IMR-90 (cell line): ENCODE results near the gene DZIP1L. TPM values are rescaled to one million over a fixed set of nuclear protein-coding genes. Genes with fewer than 3 reads are reported as not detected.

Source experiments
- ATAC-seq: fragments of 200-7000 bp; cut with Tn5 transposase; 2 replicates; pipeline ENCODE4 v1.9.1; 2020; ENCODE audit warnings: low read depth, mild to moderate bottlenecking, moderate library complexity
- BruUV-seq: library from RNA; stranded (reverse); fragments of 400-500 nt; replicated peaks from 2 replicates; lab custom pipeline; 2021; lab: Mats Ljungman, UMichigan
- CTCF ChIA-PET: fragments of 300-600 bp; formaldehyde crosslinking; extraction: SDS; loops from one replicate; lab custom pipeline; 2021; ENCODE audit warnings: antibody characterized with exemption; lab: Yijun Ruan, JAX
- POLR2A ChIA-PET: fragments of 300-600 bp; sonication (Branson Sonifier 250); formaldehyde crosslinking; loops from one replicate; lab custom pipeline; 2022; ENCODE audit warnings: antibody characterized with exemption; ENCODE audit not compliant: unreplicated experiment; lab: Charles Lee
- DNase-seq: peaks from one replicate; pipeline ENCODE4 v3.0.0; 2013
- H2AFZ ChIP-seq: replicated peaks from 2 replicates; pipeline ENCODE3; 2013; ENCODE audit warnings: low read length, mild to moderate bottlenecking; ENCODE audit not compliant: poor library complexity
- H2AK5ac ChIP-seq: 2 replicates; pipeline ENCODE4 v1.6.1; 2013; ENCODE audit warnings: low read depth, low read length, inconsistent platforms
- H2AK9ac ChIP-seq: replicated peaks from 2 replicates; pipeline ENCODE3; 2013; ENCODE audit warnings: mild to moderate bottlenecking, low read depth, low read length, moderate library complexity; ENCODE audit not compliant: poor library complexity
- H2BK120ac ChIP-seq: 2 replicates; pipeline ENCODE4 v1.6.1; 2013; ENCODE audit warnings: low read depth, low read length, inconsistent platforms
- H2BK15ac ChIP-seq: 3 replicates; pipeline ENCODE4 v1.6.1; 2013; ENCODE audit warnings: low read depth, low read length, inconsistent platforms
- H2BK20ac ChIP-seq: 2 replicates; pipeline ENCODE4 v1.6.1; 2013; ENCODE audit warnings: low read depth, mild to moderate bottlenecking, inconsistent platforms, low read length, moderate library complexity
- H2BK5ac ChIP-seq: 2 replicates; pipeline ENCODE4 v1.6.1; 2013; ENCODE audit warnings: mild to moderate bottlenecking, low read depth, low read length, inconsistent platforms; ENCODE audit not compliant: poor library complexity, severe bottlenecking
- H3K14ac ChIP-seq: replicated peaks from 2 replicates; pipeline ENCODE4 v1.6.1; 2013; ENCODE audit warnings: low read depth, low read length, inconsistent platforms
- H3K18ac ChIP-seq: 2 replicates; pipeline ENCODE4 v1.6.1; 2013; ENCODE audit warnings: low read depth, low read length, control low read depth
- H3K23ac ChIP-seq: 2 replicates; pipeline ENCODE4 v1.6.1; 2013; ENCODE audit warnings: low read depth, low read length, inconsistent platforms
- H3K27ac ChIP-seq: 2 replicates; pipeline ENCODE4 v1.5.1; 2013; ENCODE audit warnings: mild to moderate bottlenecking, control low read depth, low read length; ENCODE audit not compliant: insufficient read depth
- H3K27me3 ChIP-seq: 2 replicates; pipeline ENCODE4 v1.6.1; 2013; ENCODE audit warnings: low read length; ENCODE audit not compliant: control insufficient read depth, insufficient read depth
- H3K36me3 ChIP-seq: 2 replicates; pipeline ENCODE4 v1.6.1; 2013; ENCODE audit warnings: low read length, mixed read lengths; ENCODE audit not compliant: control insufficient read depth, insufficient read depth
- H3K4ac ChIP-seq: 2 replicates; pipeline ENCODE4 v1.6.1; 2013; ENCODE audit warnings: low read depth, low read length, inconsistent platforms
- H3K4me1 ChIP-seq: 2 replicates; pipeline ENCODE4 v1.6.1; 2013; ENCODE audit warnings: low read length, mixed read lengths; ENCODE audit not compliant: control insufficient read depth, insufficient read depth
- H3K4me2 ChIP-seq: 2 replicates; pipeline ENCODE4 v1.6.1; 2013; ENCODE audit warnings: low read depth, mild to moderate bottlenecking, control low read depth, low read length, moderate library complexity
- H3K4me3 ChIP-seq: 2 replicates; pipeline ENCODE4 v1.5.1; 2013; ENCODE audit warnings: low read depth, mild to moderate bottlenecking, control low read depth, low read length, moderate library complexity; ENCODE audit not compliant: insufficient read depth
- H3K56ac ChIP-seq: 2 replicates; pipeline ENCODE4 v1.6.1; 2013; ENCODE audit warnings: low read length, inconsistent platforms; ENCODE audit not compliant: insufficient read depth; ENCODE audit errors: extremely low read depth
- H3K79me1 ChIP-seq, 2 experiments: 2 replicates each; pipeline ENCODE4 v1.6.1; 2013; ENCODE audit warnings: low read length in 2 of 2, inconsistent platforms in 1 of 2, low read depth in 1 of 2
- H3K9ac ChIP-seq: 2 replicates; pipeline ENCODE4 v1.6.1; 2013; ENCODE audit warnings: low read depth, low read length, control low read depth
- H3K9me1 ChIP-seq: 2 replicates; pipeline ENCODE4 v1.6.1; 2013; ENCODE audit warnings: low read length, inconsistent platforms; ENCODE audit not compliant: insufficient read depth
- H3K9me3 ChIP-seq: 2 replicates; pipeline ENCODE4 v1.6.1; 2013; ENCODE audit warnings: low read length; ENCODE audit not compliant: control insufficient read depth, insufficient read depth
- H4K20me1 ChIP-seq: 2 replicates; pipeline ENCODE4 v1.6.1; 2013; ENCODE audit warnings: low read length, inconsistent platforms; ENCODE audit not compliant: insufficient read depth
- H4K5ac ChIP-seq: 2 replicates; pipeline ENCODE4 v1.6.1; 2013; ENCODE audit warnings: mild to moderate bottlenecking, low read depth, low read length, control low read depth
- H4K8ac ChIP-seq, 2 experiments: 2 replicates each; pipeline ENCODE4 v1.6.1; 2013; ENCODE audit warnings: low read depth in 2 of 2, low read length in 2 of 2, control low read depth in 1 of 2, inconsistent platforms in 1 of 2
- H4K91ac ChIP-seq: 2 replicates; pipeline ENCODE4 v1.6.1; 2013; ENCODE audit warnings: low read depth, low read length, inconsistent platforms; ENCODE audit not compliant: insufficient read depth
- BHLHE40 ChIP-seq: fragments of 150-350 bp; IDR thresholded peaks from 2 replicates; pipeline ENCODE4 v1.6.1; 2016; ENCODE audit warnings: mild to moderate bottlenecking, low read depth, low read length
- CEBPB ChIP-seq: IDR thresholded peaks from 2 replicates; pipeline ENCODE4 v1.6.1; 2012; ENCODE audit warnings: low read depth, low read length, improper control_type of control experiment
- CHD1 ChIP-seq: IDR thresholded peaks from 2 replicates; pipeline ENCODE4 v1.6.1; 2012; ENCODE audit warnings: low read depth, low read length, improper control_type of control experiment
- CTCF ChIP-seq: conservative IDR thresholded peaks from 2 replicates; pipeline ENCODE4 v1.5.1; 2012; ENCODE audit warnings: mild to moderate bottlenecking, low read depth, low read length, improper control_type of control experiment
- ELK1 ChIP-seq: fragments of 150-350 bp; IDR thresholded peaks from 2 replicates; pipeline ENCODE4 v1.6.1; 2016; ENCODE audit warnings: low read depth, mild to moderate bottlenecking, low read length, moderate library complexity, borderline replicate concordance
- FOS ChIP-seq: fragments of 150-350 bp; IDR thresholded peaks from 2 replicates; pipeline ENCODE4 v1.6.1; 2016; ENCODE audit warnings: low read depth, low read length
- MAFK ChIP-seq: IDR thresholded peaks from 2 replicates; pipeline ENCODE4 v1.6.1; 2012; ENCODE audit warnings: low read depth, low read length, improper control_type of control experiment
- MAZ ChIP-seq: IDR thresholded peaks from 2 replicates; pipeline ENCODE4 v1.6.1; 2012; ENCODE audit warnings: low read depth, mild to moderate bottlenecking, low read length, improper control_type of control experiment, moderate library complexity, borderline replicate concordance
- MXI1 ChIP-seq: IDR thresholded peaks from 2 replicates; pipeline ENCODE4 v1.6.1; 2012; ENCODE audit warnings: low read depth, mild to moderate bottlenecking, low read length, moderate library complexity, borderline replicate concordance
- NFE2L2 ChIP-seq: fragments of 150-350 bp; IDR thresholded peaks from 2 replicates; pipeline ENCODE4 v1.6.1; 2016; ENCODE audit warnings: low read depth, mild to moderate bottlenecking, low read length
- POLR2A ChIP-seq: IDR thresholded peaks from 2 replicates; pipeline ENCODE4 v1.6.1; 2012; ENCODE audit warnings: mild to moderate bottlenecking, low read depth, low read length
- RAD21 ChIP-seq: IDR thresholded peaks from 2 replicates; pipeline ENCODE4 v1.6.1; 2012; ENCODE audit warnings: low read length, improper control_type of control experiment
- RCOR1 ChIP-seq: IDR thresholded peaks from 2 replicates; pipeline ENCODE4 v1.6.1; 2012; ENCODE audit warnings: mild to moderate bottlenecking, low read length, improper control_type of control experiment; ENCODE audit not compliant: insufficient replicate concordance
- RFX5 ChIP-seq: IDR thresholded peaks from 2 replicates; pipeline ENCODE4 v1.8.0; 2012; ENCODE audit warnings: low read depth, mild to moderate bottlenecking, low read length, moderate library complexity
- SMC3 ChIP-seq: fragments of 150-350 bp; IDR thresholded peaks from 2 replicates; pipeline ENCODE4 v1.6.1; 2016; ENCODE audit warnings: low read depth, mild to moderate bottlenecking, antibody characterized with exemption, low read length, moderate library complexity
- USF2 ChIP-seq: fragments of 150-350 bp; IDR thresholded peaks from 2 replicates; pipeline ENCODE4 v1.6.1; 2017; ENCODE audit warnings: mild to moderate bottlenecking, antibody characterized with exemption, low read length, low read depth
- WGBS, 2 experiments: methylation state at CpG; one replicate each; pipeline versions ENCODE4 v1.1.5 to v1.1.7; 2013; ENCODE audit warnings: missing lambda C conversion rate in 2 of 2; ENCODE audit not compliant: insufficient read length in 1 of 2; ENCODE audit errors: extremely low coverage in 2 of 2; 5-methylcytosine and 5-hydroxymethylcytosine counted together
- dilution Hi-C: fragments of 300-500 bp; cut with HindIII; formaldehyde crosslinking; loops from one replicate; pipeline ENCODE4 v1.14.3; 2018; ENCODE audit warnings: low sequenced_read_pairs; ENCODE audit not compliant: unreplicated experiment
- in situ Hi-C: fragments of 300-500 bp; cut with MboI; formaldehyde crosslinking; loops from 3 replicates; pipeline ENCODE4 v1.14.3; 2019; ENCODE audit warnings: low sequenced_read_pairs, inconsistent platforms, mixed read lengths
- intact Hi-C: fragments of 100-400 bp; cut with micrococcal nuclease; formaldehyde crosslinking; loops from 2 replicates; pipeline ENCODE4 v1.10.0; 2022
- polyA plus RNA-seq, 3 experiments: library from polyadenylated mRNA; depleted of rRNA; stranded (reverse); fragments of >200 nt; gene quantifications; 2 replicates each; pipeline ENCODE4 v1.2.3, GENCODE V29; 2012; ENCODE audit warnings: low replicate concordance in 1 of 3
- total RNA-seq: library from RNA; depleted of rRNA; stranded (reverse); fragments of >200 nt; gene quantifications from 2 replicates; pipeline ENCODE4 v1.2.3, GENCODE V29; 2012

The DZIP1L gene
- total and polyA plus RNA-seq, 2 of the 4 experiments (the other 2 are of a cell fraction), result 12.9 to 14.7 TPM

- Histone ChIP-seq H2AFZ (no peak overlapping the region), H3K9me1 (peaks cover 13% of the 10 kb centered on the region), H3K36me3 (peaks cover 2% of the 10 kb centered on the region), H3K4ac (no peak overlapping the region; the same call in 1 of the 2 replicates), H2AK5ac (no peak overlapping the region), H2BK5ac (no peak overlapping the region), H2AK9ac (no peak overlapping the region), H3K4me1 (peaks cover 5% of the 10 kb centered on the region), H3K56ac (no peak overlapping the region), H4K20me1 (peaks cover 10% of the 10 kb centered on the region; the same call in 1 of the 2 replicates), H3K27me3 (no peaks in the 10 kb centered on the region), H3K9ac (0 out of 2 replicates have a peak overlapping the region, but pooled peaks have one; percentile 48), H2BK120ac (no peak overlapping the region), H2BK20ac (no peak overlapping the region), H4K8ac (no peak overlapping the region), H3K18ac (no peak overlapping the region), H3K27ac (0 out of 2 replicates have a peak overlapping the region, but pooled peaks have one; percentile 3), H3K9me3 (no peaks in the 10 kb centered on the region), H2BK15ac (no peak overlapping the region), H4K91ac (no peak overlapping the region), H3K23ac (peak overlapping the region; percentile 83), H3K14ac (peak overlapping the region; percentile 86), H4K5ac (peak overlapping the region; percentile 29; the same call in 1 of the 2 replicates), H3K4me2 (peak overlapping the region; percentile 39), H3K79me1 (peaks cover 18 to 49% of the 10 kb centered on the region in 2 experiments), H3K4me3 (no peak overlapping the region)
- TF ChIP-seq RFX5, result no peak
- no peak for TF ChIP-seq MAFK
- no peak for TF ChIP-seq MXI1
- no peak for TF ChIP-seq POLR2A
- TF ChIP-seq MAZ, result no peak
- TF ChIP-seq CEBPB, result no peak
- no peak for TF ChIP-seq ELK1
- no peak for TF ChIP-seq NFE2L2
- TF ChIP-seq BHLHE40, result no peak
- no peak for TF ChIP-seq CHD1
- TF ChIP-seq CTCF, result no peak
- no peak for TF ChIP-seq RCOR1
- no peak for TF ChIP-seq FOS
- TF ChIP-seq USF2, result no peak
- TF ChIP-seq SMC3, result no peak
- no peak for TF ChIP-seq RAD21
- no CpG with 5 or more reads among the region's 1 CpG for WGBS, 2 experiments
- no peak for ATAC-seq
- ChIA-PET CTCF (interaction anchor here (0.6 to 1.3 kb wide), 2 partner anchors 12 to 851 kb away, joined by 5 to 6 read pairs; no protein-coding TSS in a partner anchor), POLR2A (no interaction called here)
- DNase-seq, result no peak
- BruUV-seq, result no TSS peak
- intact Hi-C loops, result no loop called here
- in situ Hi-C loops, result no loop called here
- dilution Hi-C loops, result no loop called here
Observed at GRCh38 chr3:138113326-138113725, 2.1 kb downstream of the DZIP1L start.
